IPS-NIHi7 (cell line): ENCODE data around the gene RSBN1L.

Source experiments
- DNase-seq: peaks from one replicate; pipeline ENCODE4 v3.0.0; 2012; ENCODE audit warnings: mixed read lengths; ENCODE audit errors: extremely low spot score

The RSBN1L gene

GRCh38 chr7:77731716-77732115, 35.5 kb downstream of the RSBN1L start:
- no peak for DNase-seq

- DNase-seq = no peak
Measured at GRCh38 chr7:77734659-77735421, 38.6 kb downstream of the RSBN1L start.

- DNase-seq = no peak
Measured at GRCh38 chr7:77735457-77735856, 39.2 kb downstream of the RSBN1L start.

GRCh38 chr7:77736991-77737390, 40.7 kb downstream of the RSBN1L start:
- no peak for DNase-seq

- DNase-seq = no peak
Measured at GRCh38 chr7:77738382-77738781, 42.1 kb downstream of the RSBN1L start.

GRCh38 chr7:77738871-77739270, 42.6 kb downstream of the RSBN1L start:
- DNase-seq = peak; percentile 11

- DNase-seq = no peak
Measured at GRCh38 chr7:77740257-77740656, 44.0 kb downstream of the RSBN1L start.

- DNase-seq = no peak
Measured at GRCh38 chr7:77743518-77743917, 47.3 kb downstream of the RSBN1L start.

- no peak for DNase-seq
Measured at GRCh38 chr7:77745746-77746145, 49.5 kb downstream of the RSBN1L start.

GRCh38 chr7:77746164-77746823, 50.0 kb downstream of the RSBN1L start:
- no peak for DNase-seq

- DNase-seq = no peak
Measured at GRCh38 chr7:77746824-77747165, 50.5 kb downstream of the RSBN1L start.

- DNase-seq = no peak
Measured at GRCh38 chr7:77747178-77747577, 50.9 kb downstream of the RSBN1L start.

GRCh38 chr7:77747718-77748117, 51.5 kb downstream of the RSBN1L start:
- no peak for DNase-seq

GRCh38 chr7:77752016-77752415, 55.8 kb downstream of the RSBN1L start:
- DNase-seq = no peak

GRCh38 chr7:77753173-77753572, 56.9 kb downstream of the RSBN1L start:
- no peak for DNase-seq

- DNase-seq = no peak
Measured at GRCh38 chr7:77757589-77757988, 61.3 kb downstream of the RSBN1L start.

GRCh38 chr7:77759294-77759889, 63.1 kb downstream of the RSBN1L start:
- DNase-seq = peak; percentile 47

GRCh38 chr7:77760809-77761453, 64.7 kb downstream of the RSBN1L start:
- DNase-seq = no peak

- no peak for DNase-seq
Measured at GRCh38 chr7:77765481-77765880, 69.2 kb downstream of the RSBN1L start.

GRCh38 chr7:77765906-77766800, 69.9 kb downstream of the RSBN1L start:
- DNase-seq = no peak

GRCh38 chr7:77766801-77767605, 70.7 kb downstream of the RSBN1L start:
- no peak for DNase-seq
